Spleen (tissue), 7 donors: ENCODE results near the gene SSB.

ENCODE experiments used
- CTCF ChIP-seq, 11 experiments: fragments of 200-600 bp in 7 of 11; fragments of 450-650 bp in 4 of 11; sonication (generic) in 4 of 11; IDR thresholded peaks in 8 of 11; conservative IDR thresholded peaks in 3 of 11; 1 replicate in 7 of 11; 2 replicates in 4 of 11; pipeline versions ENCODE4 v1.4.0 to v1.8.0; 2016 to 2021; ENCODE audit warnings: antibody characterized with exemption in 11 of 11, inconsistent platforms in 4 of 11, mild to moderate bottlenecking in 1 of 11
- POLR2A ChIP-seq, 3 donors: fragments of 450-650 bp; IDR thresholded peaks; one replicate each; pipeline ENCODE4 v1.5.1; 2017; ENCODE audit warnings: antibody characterized with exemption in 3 of 3, mild to moderate bottlenecking in 1 of 3
- POLR2AphosphoS5 ChIP-seq, 3 donors: sonication (generic); formaldehyde crosslinking; IDR thresholded peaks; one replicate each; pipeline ENCODE4 v1.5.1; 2017; ENCODE audit warnings: antibody characterized with exemption in 3 of 3
- donor health status: DM: no; HTN: no; CAD: no; lungs with moderate emphysema.
- donor health status: DM: no; HTN: no; CAD: no.
- donor health status: DM: no; HTN: no; CAD: no.

- TF ChIP-seq CTCF (IDR thresholded peaks at IDR 0.05 in 8 of 11, conservative IDR thresholded peaks at IDR 0.05 in 3 of 11) (no peak), POLR2AphosphoS5 (IDR thresholded peaks at IDR 0.05) (no peak), POLR2A (IDR thresholded peaks at IDR 0.05) (no peak)
Measured at GRCh38 chr2:169759987-169760386, 38.7 kb upstream of the SSB start.
